Neural cell (in vitro differentiated cells): ENCODE data around the gene ANKIB1. TPM values are rescaled to one million over a fixed set of nuclear protein-coding genes. Genes with fewer than 3 reads are reported as not detected.

ENCODE experiments used
- H2AFZ ChIP-seq: fragments of 200-600, 300-800 bp; sonication (generic), shearing (Covaris generic); 2 replicates; pipeline ENCODE4 v1.6.0; 2014; ENCODE audit warnings: low read depth, mild to moderate bottlenecking, antibody characterized with exemption, low read length, moderate library complexity
- H3F3A ChIP-seq: fragments of 200-600 bp; shearing (Covaris generic); 2 replicates; pipeline ENCODE4 v1.6.1; 2016; ENCODE audit warnings: mild to moderate bottlenecking, moderate library complexity, mixed read lengths, antibody characterized with exemption, low read length; ENCODE audit not compliant: insufficient read depth, poor library complexity, severe bottlenecking
- H3K27ac ChIP-seq: fragments of 200-600, 300-800 bp; sonication (generic), shearing (Covaris generic); 2 replicates; pipeline ENCODE4 v1.5.1; 2014; ENCODE audit warnings: mild to moderate bottlenecking, low read length, moderate library complexity
- H3K27me3 ChIP-seq: fragments of 300-800, 200-600 bp; sonication (generic), shearing (Covaris generic); 2 replicates; pipeline ENCODE4 v1.6.0; 2014; ENCODE audit warnings: mild to moderate bottlenecking, low read depth, low read length, moderate library complexity; ENCODE audit not compliant: insufficient read depth
- H3K36me3 ChIP-seq: fragments of 300-800, 200-600 bp; sonication (generic), shearing (Covaris generic); 2 replicates; pipeline ENCODE4 v1.5.1; 2014; ENCODE audit warnings: mild to moderate bottlenecking, antibody characterized with exemption, low read length, moderate library complexity; ENCODE audit not compliant: insufficient read depth
- H3K4me2 ChIP-seq: fragments of 300-800, 200-600 bp; sonication (generic), shearing (Covaris generic); 2 replicates; pipeline ENCODE4 v1.6.0; 2014; ENCODE audit warnings: mild to moderate bottlenecking, low read length
- H3K4me3 ChIP-seq: fragments of 300-800, 200-600 bp; sonication (generic), shearing (Covaris generic); 2 replicates; pipeline ENCODE4 v1.5.1; 2014; ENCODE audit warnings: mild to moderate bottlenecking, low read length, moderate library complexity
- H3K79me2 ChIP-seq: fragments of 200-600 bp; shearing (Covaris generic); replicated peaks from 2 replicates; pipeline ENCODE4 v1.6.0; 2014; ENCODE audit warnings: mild to moderate bottlenecking, low read length, moderate library complexity; ENCODE audit not compliant: insufficient read depth
- H3K9ac ChIP-seq: fragments of 300-800, 200-600 bp; sonication (generic), shearing (Covaris generic); 2 replicates; pipeline ENCODE4 v1.6.1; 2016; ENCODE audit warnings: mild to moderate bottlenecking, low read length, mixed read lengths
- H3K9me2 ChIP-seq: fragments of 200-600 bp; shearing (Covaris generic); 2 replicates; pipeline ENCODE4 v1.6.1; 2016; ENCODE audit warnings: mild to moderate bottlenecking, low read length, mixed read lengths; ENCODE audit not compliant: insufficient read depth
- H3K9me3 ChIP-seq: fragments of 200-600, 300-800 bp; sonication (generic), shearing (Covaris generic); 2 replicates; pipeline ENCODE4 v1.6.1; 2016; ENCODE audit warnings: mild to moderate bottlenecking, mixed run types, low read length, moderate library complexity, mixed read lengths
- H4K20me1 ChIP-seq: fragments of 200-600 bp; shearing (Covaris generic); 2 replicates; pipeline ENCODE4 v1.6.1; 2016; ENCODE audit warnings: mild to moderate bottlenecking, mixed run types; ENCODE audit not compliant: insufficient read depth
- EP300 ChIP-seq: fragments of 450-650 bp; conservative IDR thresholded peaks from 2 replicates; pipeline ENCODE4 v1.6.1; 2014; ENCODE audit warnings: antibody characterized with exemption, mild to moderate bottlenecking, moderate library complexity; ENCODE audit not compliant: poor library complexity, severe bottlenecking
- EZH2 ChIP-seq: fragments of 200-600, 300-800 bp; shearing (Covaris generic), sonication (generic); IDR thresholded peaks from 2 replicates; pipeline ENCODE4 v1.6.1; 2014; ENCODE audit warnings: antibody characterized with exemption, low read length, borderline replicate concordance, mild to moderate bottlenecking; ENCODE audit not compliant: insufficient read depth, poor library complexity, severe bottlenecking
- MXI1 ChIP-seq: fragments of 450-650 bp; conservative IDR thresholded peaks from 2 replicates; pipeline ENCODE4 v1.6.1; 2014; ENCODE audit warnings: antibody characterized with exemption, mild to moderate bottlenecking; ENCODE audit not compliant: poor library complexity, severe bottlenecking
- POLR2AphosphoS5 ChIP-seq: IDR thresholded peaks from 2 replicates; pipeline ENCODE4 v1.6.1; 2012
- RAD21 ChIP-seq: fragments of 450-650 bp; conservative IDR thresholded peaks from 2 replicates; pipeline ENCODE4 v1.6.1; 2014; ENCODE audit warnings: antibody characterized with exemption, mild to moderate bottlenecking, moderate library complexity
- REST ChIP-seq: IDR thresholded peaks from 2 replicates; pipeline ENCODE4 v1.6.1; 2012; ENCODE audit warnings: borderline replicate concordance
- SMC3 ChIP-seq: fragments of 450-650 bp; conservative IDR thresholded peaks from 2 replicates; pipeline ENCODE4 v1.6.1; 2014; ENCODE audit warnings: antibody characterized with exemption, mild to moderate bottlenecking, moderate library complexity; ENCODE audit not compliant: poor library complexity
- TAF1 ChIP-seq: IDR thresholded peaks from 2 replicates; pipeline ENCODE4 v1.6.1; 2012; ENCODE audit warnings: low read depth
- polyA plus RNA-seq: library from polyadenylated mRNA; depleted of rRNA; stranded (reverse); fragments of >200 nt; gene quantifications from 2 replicates; pipeline ENCODE4 v1.2.3, GENCODE V29; 2014
- TF ChIP-seq, protein P1 (sequence below): fragments of 450-650 bp; IDR thresholded peaks from 2 replicates; pipeline ENCODE4 v1.5.1; 2014; ENCODE audit warnings: antibody characterized with exemption, mild to moderate bottlenecking, moderate library complexity; ENCODE audit not compliant: poor library complexity, severe bottlenecking

The ANKIB1 gene
- polyA plus RNA-seq, 1 donor from 2014 or later, result 83.0 TPM

GRCh38 chr7:92293896-92294590 is 48.3 kb downstream of the ANKIB1 start:
- H3K9me2 ChIP-seq, result no peaks in the 10 kb centered on the region
- no peak overlapping the region for H3K4me2 ChIP-seq
- peaks cover 23% of the 10 kb centered on the region for H3K79me2 ChIP-seq

DNA sequence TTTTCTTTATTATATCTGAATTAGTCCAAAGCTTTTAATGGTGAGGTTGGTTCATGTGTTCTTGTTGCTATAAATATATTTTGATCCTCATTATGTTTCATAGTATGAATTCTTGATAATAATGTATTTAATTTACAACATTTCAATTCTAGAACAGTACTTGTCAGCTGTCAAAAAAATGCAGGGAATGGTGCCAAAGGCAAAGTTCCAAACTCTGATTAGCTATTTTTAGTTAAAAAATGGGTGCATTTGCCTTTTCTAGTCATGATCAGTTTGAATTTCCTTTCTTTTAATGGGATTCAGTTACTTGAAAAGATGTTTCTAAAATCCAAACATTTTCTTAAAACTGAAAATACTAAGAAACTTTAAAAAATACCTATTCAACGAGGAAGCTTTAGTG is 49.6 kb downstream of the ANKIB1 start:
- TF ChIP-seq EZH2 (no peak), EP300 (no peak), POLR2AphosphoS5 (no peak), SMC3 (no peak), TAF1 (no peak), REST (no peak), RAD21 (no peak), MXI1 (no peak)
- TF ChIP-seq, protein P1, sequence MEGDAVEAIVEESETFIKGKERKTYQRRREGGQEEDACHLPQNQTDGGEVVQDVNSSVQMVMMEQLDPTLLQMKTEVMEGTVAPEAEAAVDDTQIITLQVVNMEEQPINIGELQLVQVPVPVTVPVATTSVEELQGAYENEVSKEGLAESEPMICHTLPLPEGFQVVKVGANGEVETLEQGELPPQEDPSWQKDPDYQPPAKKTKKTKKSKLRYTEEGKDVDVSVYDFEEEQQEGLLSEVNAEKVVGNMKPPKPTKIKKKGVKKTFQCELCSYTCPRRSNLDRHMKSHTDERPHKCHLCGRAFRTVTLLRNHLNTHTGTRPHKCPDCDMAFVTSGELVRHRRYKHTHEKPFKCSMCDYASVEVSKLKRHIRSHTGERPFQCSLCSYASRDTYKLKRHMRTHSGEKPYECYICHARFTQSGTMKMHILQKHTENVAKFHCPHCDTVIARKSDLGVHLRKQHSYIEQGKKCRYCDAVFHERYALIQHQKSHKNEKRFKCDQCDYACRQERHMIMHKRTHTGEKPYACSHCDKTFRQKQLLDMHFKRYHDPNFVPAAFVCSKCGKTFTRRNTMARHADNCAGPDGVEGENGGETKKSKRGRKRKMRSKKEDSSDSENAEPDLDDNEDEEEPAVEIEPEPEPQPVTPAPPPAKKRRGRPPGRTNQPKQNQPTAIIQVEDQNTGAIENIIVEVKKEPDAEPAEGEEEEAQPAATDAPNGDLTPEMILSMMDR, result no peak
- no peak overlapping the region for H3K4me3 ChIP-seq
- peaks cover 18% of the 10 kb centered on the region for H3K79me2 ChIP-seq
- no peaks in the 10 kb centered on the region for H3F3A ChIP-seq
- no peak overlapping the region for H3K4me2 ChIP-seq
- no peak overlapping the region for H3K27ac ChIP-seq
- no peaks in the 10 kb centered on the region for H3K9me2 ChIP-seq
- H2AFZ ChIP-seq, result no peak overlapping the region
- no peaks in the 10 kb centered on the region for H4K20me1 ChIP-seq
- H3K27me3 ChIP-seq, result no peaks in the 10 kb centered on the region
- no peaks in the 10 kb centered on the region for H3K9me3 ChIP-seq
- no peaks in the 10 kb centered on the region for H3K36me3 ChIP-seq
- no peak overlapping the region for H3K9ac ChIP-seq

More at GRCh38 chr7:92293896-92294590, 48.3 kb downstream of the ANKIB1 start:
- Histone ChIP-seq H3K9ac (no peak overlapping the region), H3K27me3 (no peaks in the 10 kb centered on the region), H2AFZ (no peak overlapping the region), H3F3A (no peaks in the 10 kb centered on the region), H3K9me3 (no peaks in the 10 kb centered on the region), H4K20me1 (no peaks in the 10 kb centered on the region), H3K36me3 (no peaks in the 10 kb centered on the region), H3K4me3 (no peak overlapping the region), H3K27ac (no peak overlapping the region)
- TF ChIP-seq RAD21, result no peak
- TF ChIP-seq EP300, result no peak
- no peak for TF ChIP-seq EZH2
- no peak for TF ChIP-seq POLR2AphosphoS5
- TF ChIP-seq REST, result no peak
- TF ChIP-seq TAF1, result no peak
